ENCODE data around the gene CHSY3.

GRCh38 chr5:129912601-129913255 lies 8.5 kb downstream of the CHSY3 start:
- TF ChIP-seq REST (IDR thresholded peaks at IDR 0.05; ENCODE audit: low read depth) (no peak), MAX (IDR thresholded peaks at IDR 0.05) (no peak), TEAD4 (IDR thresholded peaks at IDR 0.05) (no peak), CREB1 (IDR thresholded peaks at IDR 0.05; ENCODE audit: low read depth) (no peak), EP300 (IDR thresholded peaks at IDR 0.05; ENCODE audit: borderline replicate concordance) (no peak)

Measured in Ishikawa (cell line).